Coronary artery (tissue), 2 donors: ENCODE results near the gene HCAR2.
"Not testable (repeated sequence)": the region's sequence is repeated elsewhere in the genome, so short reads cannot be mapped to it uniquely, and the experiment has no call there.

ENCODE experiments used
- DNase-seq: peaks from one replicate; pipeline ENCODE4 v3.0.0-alpha.2; 2017; ENCODE audit warnings: low spot score
- H3K27ac ChIP-seq, 2 donors: fragments of 200-600 bp; sonication (generic); one replicate each; pipeline ENCODE4 v1.5.1; 2016 to 2019
- H3K4me3 ChIP-seq: fragments of 200-600 bp; sonication (generic); 2 replicates; pipeline ENCODE4 v1.5.1; 2016; ENCODE audit warnings: mild to moderate bottlenecking, moderate library complexity
- CTCF ChIP-seq: fragments of 200-600 bp; sonication (generic); IDR thresholded peaks from one replicate; pipeline ENCODE4 v1.5.1; 2019; ENCODE audit warnings: antibody characterized with exemption

HCAR2 gene

GRCh38 chr12:122659579-122659978 lies 43.6 kb downstream of the HCAR2 start:
- DNase-seq: no peak
- no peak overlapping the region for H3K27ac ChIP-seq

DNA sequence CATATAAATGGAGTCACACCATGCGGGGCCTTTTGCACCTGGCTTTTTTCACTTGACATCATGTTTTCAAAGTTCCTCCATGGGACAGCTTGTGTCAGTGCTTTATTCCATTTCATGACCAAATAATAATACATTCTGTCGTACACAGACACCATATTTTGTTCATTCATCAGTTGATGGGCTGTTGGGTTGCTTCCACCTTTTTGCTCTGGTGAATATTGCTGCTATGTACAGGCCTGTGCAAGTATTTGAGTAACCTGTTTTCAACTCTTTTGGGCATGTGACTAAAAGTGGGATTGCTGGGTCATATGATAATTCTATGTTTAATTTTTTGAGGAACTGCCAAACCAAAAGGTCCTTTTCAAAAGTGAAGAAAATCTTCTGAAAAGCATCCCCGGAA lies 46.9 kb downstream of the HCAR2 start:
- Histone ChIP-seq H3K27ac (no peak overlapping the region), H3K4me3 (no peak overlapping the region)
- TF ChIP-seq CTCF: no peak
- DNase-seq: no peak

More at GRCh38 chr12:122659579-122659978, 43.6 kb downstream of the HCAR2 start:
- H3K4me3 ChIP-seq: no peak overlapping the region
- no peak for TF ChIP-seq CTCF

DNA sequence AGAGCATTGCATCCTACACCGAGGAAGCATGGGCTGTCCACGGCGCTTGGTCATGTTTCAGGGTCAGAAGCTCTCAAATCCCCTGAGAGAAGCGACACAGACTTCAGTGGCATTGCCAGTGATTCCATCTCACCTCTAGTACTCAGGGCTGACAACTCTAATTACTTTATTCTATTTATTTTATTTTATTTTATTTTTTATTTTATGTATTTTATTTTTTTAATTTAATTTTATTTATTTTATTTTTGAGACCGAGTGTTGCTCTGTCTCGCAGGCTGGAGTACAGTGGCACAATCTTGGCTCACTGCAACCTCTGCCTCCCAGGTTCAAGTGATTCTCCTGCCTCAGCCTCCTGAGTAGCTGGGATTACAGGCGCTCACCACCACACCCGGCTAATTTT lies 49.9 kb downstream of the HCAR2 start:
- H3K27ac ChIP-seq, H3K4me3 ChIP-seq, DNase-seq: not testable (repeated sequence)

GRCh38 chr12:122651520-122652224 lies 51.5 kb downstream of the HCAR2 start:
- no peak for TF ChIP-seq CTCF
- no peak overlapping the region for H3K4me3 ChIP-seq
- DNase-seq: no peak
- no peak overlapping the region for H3K27ac ChIP-seq
